Astrocyte of the cerebellum (primary cell): ENCODE measurements around the gene ZNF778.
A peak's percentile ranks its signal among the peaks of the same experiment; 100 is the strongest.

ENCODE experiments used
- DNase-seq: peaks from one replicate; pipeline ENCODE4 v3.0.0-alpha.2; 2011; ENCODE audit warnings: low read depth
- H3K4me3 ChIP-seq: 2 replicates; pipeline ENCODE4 v1.5.1; 2011; ENCODE audit warnings: mild to moderate bottlenecking, low read depth, low read length, moderate library complexity
- CTCF ChIP-seq: IDR thresholded peaks from 2 replicates; pipeline ENCODE4 v1.5.1; 2012; ENCODE audit warnings: low read length, low read depth, moderate library complexity, mild to moderate bottlenecking; ENCODE audit errors: missing control alignments
- in situ Hi-C: cut with HindIII; loops from 2 replicates; pipeline ENCODE4 v1.10.0; 2017; ENCODE audit warnings: low sequenced_read_pairs

ZNF778 gene

DNA sequence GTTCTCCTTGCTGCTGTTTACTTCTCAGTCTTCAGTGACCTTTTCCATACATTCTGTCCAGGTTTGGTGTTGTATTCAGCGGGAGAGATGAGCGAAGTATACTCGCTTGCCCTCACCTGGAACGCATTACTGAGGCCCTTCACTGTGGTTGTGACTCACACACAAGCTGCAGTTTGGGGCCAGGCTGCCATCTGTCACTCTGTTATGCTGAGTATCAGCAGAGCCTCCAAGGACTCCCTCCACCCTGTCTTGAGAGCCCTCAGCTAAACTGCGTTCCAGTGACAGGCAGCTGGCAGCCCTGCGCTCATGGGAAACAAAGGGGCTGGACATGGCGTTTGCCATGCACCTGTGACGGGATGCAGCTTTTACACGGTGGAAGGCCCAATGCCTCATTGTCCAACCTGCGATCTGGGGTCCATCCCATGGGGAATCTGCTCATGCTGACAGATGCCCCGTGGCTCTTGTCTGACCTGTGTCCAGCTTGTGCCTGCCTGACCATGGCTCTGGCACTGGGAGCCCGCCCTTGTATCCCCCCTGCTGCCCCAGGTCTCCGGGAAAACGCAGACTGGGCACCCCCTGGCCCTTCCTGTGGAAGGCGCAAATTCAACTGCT lies 6.5 kb upstream of the ZNF778 start:
- no peak for TF ChIP-seq CTCF
- DNase-seq = no peak
- in situ Hi-C loops = loop anchor here (25.0 kb wide), 1 partner anchor 249 kb away; no protein-coding TSS in a partner anchor
- no peak overlapping the region for H3K4me3 ChIP-seq

DNA sequence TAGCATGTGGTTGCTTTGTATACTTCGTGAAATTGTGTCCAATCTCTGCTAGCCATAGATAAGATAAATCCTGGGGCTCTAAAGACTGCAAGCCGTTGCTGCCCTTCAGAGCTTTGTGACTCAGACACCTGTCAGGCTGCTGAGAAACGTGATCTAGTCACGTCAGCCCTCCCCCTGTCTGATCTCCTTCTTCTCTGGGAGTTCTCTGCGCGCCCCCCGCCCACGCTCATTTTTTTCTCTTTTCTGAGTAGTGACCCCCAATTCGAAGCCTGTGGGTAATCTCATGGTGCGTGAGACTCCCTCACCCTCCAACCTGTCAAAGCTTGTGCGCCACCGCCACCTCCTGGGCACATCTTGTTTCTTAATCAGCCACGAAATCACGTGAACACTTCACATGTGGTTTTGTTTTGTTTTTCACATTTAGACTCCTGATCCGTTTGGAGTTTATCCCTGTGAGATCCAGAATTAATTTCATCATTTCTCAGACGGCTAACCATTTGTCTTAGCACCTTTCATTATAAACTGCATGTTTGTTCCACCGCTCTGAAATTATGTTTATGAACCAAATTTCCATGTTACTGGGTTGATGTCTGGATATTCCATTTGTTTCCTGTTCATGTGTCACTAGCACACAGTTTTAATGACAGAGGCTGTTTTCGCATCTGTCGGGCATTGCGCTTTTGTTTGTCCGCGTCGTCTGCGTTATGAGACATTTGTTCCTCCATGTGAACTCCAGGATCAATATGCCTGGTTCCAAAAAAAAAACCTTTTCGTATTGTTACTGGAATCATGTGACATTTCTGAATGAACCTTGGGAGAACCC lies 977 bp upstream of the ZNF778 start:
- peak; percentile 71 for TF ChIP-seq CTCF
- in situ Hi-C loops = loop anchor here (5.0 to 25.0 kb wide), 3 partner anchors 74 to 254 kb away; no protein-coding TSS in a partner anchor
- DNase-seq = peak; percentile 64
- peak overlapping the region; percentile 92 for H3K4me3 ChIP-seq

DNA sequence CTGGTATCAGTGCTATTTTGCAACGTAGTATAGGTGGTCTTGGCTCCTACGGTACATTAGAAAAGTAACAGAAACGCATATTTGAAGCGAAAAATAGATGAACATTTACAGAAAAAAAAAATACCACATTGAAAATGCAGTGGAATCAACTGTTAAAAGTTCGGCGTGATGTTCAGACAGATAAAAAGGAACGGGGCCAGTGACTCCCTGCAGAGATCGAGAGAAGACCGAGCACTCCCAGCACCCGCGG lies 440 bp upstream of the ZNF778 start:
- no peak for DNase-seq
- no peak for TF ChIP-seq CTCF
- in situ Hi-C loops = loop anchor here (5.0 to 25.0 kb wide), 3 partner anchors 75 to 255 kb away; no protein-coding TSS in a partner anchor
- H3K4me3 ChIP-seq = peak overlapping the region; percentile 92

DNA sequence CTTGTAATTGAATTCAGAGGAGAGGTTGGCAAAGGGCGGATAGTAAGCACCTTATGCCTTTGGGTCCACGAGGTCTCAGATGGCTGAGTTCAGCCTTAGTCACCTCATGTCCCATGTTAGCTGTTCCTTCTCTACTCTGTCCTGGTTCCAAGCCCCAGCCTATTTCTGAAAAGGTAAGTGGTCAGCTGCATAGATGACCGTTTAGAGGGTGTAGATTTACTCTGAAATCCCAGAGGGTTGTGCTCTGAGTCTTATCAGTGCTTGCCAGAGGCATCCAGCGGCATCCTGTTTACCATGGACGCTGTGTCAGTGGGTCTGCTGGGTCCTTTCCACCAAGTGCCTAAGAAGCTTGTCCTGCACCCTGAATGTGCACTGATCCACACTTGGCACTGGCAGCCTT lies 1.9 kb downstream of the ZNF778 start:
- no peak overlapping the region for H3K4me3 ChIP-seq
- in situ Hi-C loops = loop anchor here (5.0 to 25.0 kb wide), 3 partner anchors 77 to 257 kb away; no protein-coding TSS in a partner anchor
- DNase-seq = no peak
- no peak for TF ChIP-seq CTCF

GRCh38 chr16:89221604-89222003 lies 4.1 kb downstream of the ZNF778 start:
- no peak for TF ChIP-seq CTCF
- no peak for DNase-seq
- H3K4me3 ChIP-seq = no peak overlapping the region
- in situ Hi-C loops = loop anchor here (25.0 kb wide), 1 partner anchor 259 kb away; no protein-coding TSS in a partner anchor

GRCh38 chr16:89222931-89223330 lies 5.4 kb downstream of the ZNF778 start:
- in situ Hi-C loops = loop anchor here (25.0 kb wide), 1 partner anchor 261 kb away; no protein-coding TSS in a partner anchor
- TF ChIP-seq CTCF = no peak

More at GRCh38 chr16:89222931-89223330, 5.4 kb downstream of the ZNF778 start:
- H3K4me3 ChIP-seq = no peak overlapping the region
- no peak for DNase-seq
